Measurements from ENCODE around the gene ATXN1. TPM values are rescaled to one million over a fixed set of nuclear protein-coding genes. Genes with fewer than 3 reads are reported as not detected.

ATXN1 gene
- total RNA-seq, 1 experiment from 2014 or later, result 5.6 TPM

- Histone ChIP-seq H3K9me3 (ENCODE audit: control insufficient read depth, low read depth, low read length) (no peaks in the 10 kb centered on the region), H3K79me2 (ENCODE audit: insufficient read depth, low read length) (no peaks in the 10 kb centered on the region), H3K27ac (ENCODE audit: insufficient read length, low read depth, low read length) (no peak overlapping the region), H4K20me1 (ENCODE audit: control insufficient read depth, insufficient read depth, insufficient read length) (no peaks in the 10 kb centered on the region), H2BK20ac (ENCODE audit: low read depth, low read length, poor library complexity, severe bottlenecking) (no peak overlapping the region), H4K5ac (ENCODE audit: insufficient read length, low read depth, low read length) (no peak overlapping the region), H2BK15ac (ENCODE audit: low read depth, low read length) (no peak overlapping the region), H3K56ac (ENCODE audit: insufficient read length, low read depth, low read length) (no peak overlapping the region), H4K8ac (replicated peaks; ENCODE audit: insufficient read length, low read depth, low read length) (no peak overlapping the region), H3K4me1 (ENCODE audit: insufficient read depth, low read length) (no peaks in the 10 kb centered on the region; the same call in 1 of the 2 replicates), H3K79me1 (ENCODE audit: insufficient read depth, low read depth, low read length, poor library complexity, severe bottlenecking) (no peaks in the 10 kb centered on the region), H3K4me2 (ENCODE audit: insufficient read depth, insufficient read length, low read length) (no peak overlapping the region), H3K9ac (ENCODE audit: extremely low read depth, insufficient read length, low read length) (no peak overlapping the region), H3K23me2 (ENCODE audit: insufficient read length, low read depth, low read length, poor library complexity, severe bottlenecking) (no peaks in the 10 kb centered on the region), H3T11ph (ENCODE audit: low read length) (no peak overlapping the region), H3K23ac (ENCODE audit: insufficient read length, low read depth, low read length) (no peak overlapping the region), H3K4ac (ENCODE audit: low read depth, low read length) (no peak overlapping the region), H3K14ac (ENCODE audit: insufficient read depth, low read length) (no peak overlapping the region), H3K27me3 (ENCODE audit: insufficient read depth, low read length) (no peaks in the 10 kb centered on the region), H3K18ac (ENCODE audit: insufficient read length, low read depth, low read length) (no peak overlapping the region), H2AK5ac (ENCODE audit: insufficient read length, low read length) (no peak overlapping the region), H4K91ac (ENCODE audit: insufficient read length, low read depth, low read length) (no peak overlapping the region), H2BK12ac (ENCODE audit: insufficient read length, low read depth, low read length) (no peak overlapping the region), H2AFZ (ENCODE audit: low read length) (no peak overlapping the region), H2BK5ac (ENCODE audit: insufficient read length, low read length) (no peak overlapping the region), H2BK120ac (ENCODE audit: low read depth, low read length, poor library complexity, severe bottlenecking) (no peak overlapping the region)
- no peak for DNase-seq
- no peak for TF ChIP-seq CTCF (conservative IDR thresholded peaks at IDR 0.05)
- Mint-ChIP-seq H3K27ac (no peak overlapping the region), H3K36me3 (ENCODE audit: insufficient read depth in 1 of 3, low read depth in 3 of 3) (no peaks in the 10 kb centered on the region; a peak in 1 of 7 replicates), H3K4me1 (peaks cover 3 to 4% of the 10 kb centered on the region in 2 experiments; a peak in 3 of 4 replicates), H3K27me3 (ENCODE audit: low read depth) (no peaks in the 10 kb centered on the region; the same call in 1 of the 2 replicates), H3K9me3 (0 out of 5 replicates have a peak, but pooled peaks cover 2 to 5% of the 10 kb centered on the region in 2 experiments), H3K4me3 (no peak overlapping the region)
- no CpG with 5 or more reads among the region's 2 CpGs for WGBS (ENCODE audit: extremely low coverage, insufficient read length, low lambda C conversion rate)
These were observed 134.6 kb downstream of the ATXN1 start for GRCh38 chr6:16626650-16627049.
